Hindlimb muscle (tissue), 1 donor: ENCODE results near the gene MPO. TPM values are rescaled to one million over a fixed set of nuclear protein-coding genes. Genes with fewer than 3 reads are reported as not detected.

ENCODE experiments used
- DNase-seq: peaks from one replicate; pipeline ENCODE4 v3.0.0-alpha.2; 2013
- polyA plus RNA-seq: library from polyadenylated mRNA; unstranded; fragments of 120-200 nt; gene quantifications from one replicate; pipeline ENCODE4 v1.2.1, GENCODE V29; 2013; ENCODE audit not compliant: insufficient read length

The MPO gene
- polyA plus RNA-seq, 1 donor = 11.4 TPM

GRCh38 chr17:58278661-58279015 is 2.1 kb downstream of the MPO start:
- no peak for DNase-seq

- no peak for DNase-seq
Observed at GRCh38 chr17:58277802-58278595, 2.7 kb downstream of the MPO start.

- no peak for DNase-seq
Observed at GRCh38 chr17:58277107-58277801, 3.5 kb downstream of the MPO start.

- no peak for DNase-seq
Observed at GRCh38 chr17:58276423-58276822, 4.3 kb downstream of the MPO start.

GRCh38 chr17:58275417-58275816 is 5.3 kb downstream of the MPO start:
- no peak for DNase-seq

- DNase-seq = no peak
Observed at GRCh38 chr17:58273453-58274104, 7.2 kb downstream of the MPO start.

- DNase-seq = no peak
Observed at GRCh38 chr17:58272367-58273280, 8.1 kb downstream of the MPO start.

GRCh38 chr17:58271216-58271931 is 9.4 kb downstream of the MPO start:
- DNase-seq = no peak

- DNase-seq = no peak
Observed at GRCh38 chr17:58270476-58271215, 10.1 kb downstream of the MPO start.

- DNase-seq = no peak
Observed at GRCh38 chr17:58269557-58270291, 11.0 kb downstream of the MPO start.

GRCh38 chr17:58268774-58269556 is 11.8 kb downstream of the MPO start:
- no peak for DNase-seq

- DNase-seq = no peak
Observed at GRCh38 chr17:58268326-58268725, 12.4 kb downstream of the MPO start.

GRCh38 chr17:58267347-58268324 is 13.1 kb downstream of the MPO start:
- DNase-seq = no peak

- no peak for DNase-seq
Observed at GRCh38 chr17:58265902-58266875, 14.5 kb downstream of the MPO start.

GRCh38 chr17:58265271-58265670 is 15.5 kb downstream of the MPO start:
- DNase-seq = no peak

GRCh38 chr17:58264407-58265103 is 16.2 kb downstream of the MPO start:
- DNase-seq = no peak
